ENCODE results near the gene MPV17. TPM values are rescaled to one million over a fixed set of nuclear protein-coding genes. Genes with fewer than 3 reads are reported as not detected.
"Not testable (repeated sequence)": the region's sequence is repeated elsewhere in the genome, so short reads cannot be mapped to it uniquely, and the experiment has no call there.

The MPV17 gene
- total RNA-seq, 1 donor from 2014 or later = 64.3 TPM

DNA sequence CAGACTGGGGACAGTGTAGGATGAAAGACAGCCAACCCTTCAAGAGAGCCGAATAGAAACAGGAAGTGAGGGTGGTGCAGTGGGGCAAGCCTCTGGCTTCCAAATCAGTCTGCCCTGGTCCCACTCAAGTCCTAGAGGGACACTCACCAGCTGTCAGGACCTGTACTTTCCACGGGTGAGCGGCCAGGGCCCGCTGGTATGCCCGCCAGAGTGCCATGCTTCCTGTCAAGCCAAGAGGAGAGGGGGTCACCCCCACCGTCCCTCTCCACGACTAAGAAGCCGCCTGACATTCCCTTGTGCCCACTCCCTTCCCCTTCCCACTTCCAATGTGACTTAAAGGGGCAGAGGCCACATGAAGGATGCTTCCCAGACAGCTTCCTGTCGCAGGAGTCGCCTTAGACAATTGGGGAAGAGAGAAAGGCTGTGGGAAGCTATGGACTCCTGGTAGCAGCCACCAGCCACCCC, 564 bp downstream of the MPV17 start:
- DNase-seq = peak; percentile 32

DNA sequence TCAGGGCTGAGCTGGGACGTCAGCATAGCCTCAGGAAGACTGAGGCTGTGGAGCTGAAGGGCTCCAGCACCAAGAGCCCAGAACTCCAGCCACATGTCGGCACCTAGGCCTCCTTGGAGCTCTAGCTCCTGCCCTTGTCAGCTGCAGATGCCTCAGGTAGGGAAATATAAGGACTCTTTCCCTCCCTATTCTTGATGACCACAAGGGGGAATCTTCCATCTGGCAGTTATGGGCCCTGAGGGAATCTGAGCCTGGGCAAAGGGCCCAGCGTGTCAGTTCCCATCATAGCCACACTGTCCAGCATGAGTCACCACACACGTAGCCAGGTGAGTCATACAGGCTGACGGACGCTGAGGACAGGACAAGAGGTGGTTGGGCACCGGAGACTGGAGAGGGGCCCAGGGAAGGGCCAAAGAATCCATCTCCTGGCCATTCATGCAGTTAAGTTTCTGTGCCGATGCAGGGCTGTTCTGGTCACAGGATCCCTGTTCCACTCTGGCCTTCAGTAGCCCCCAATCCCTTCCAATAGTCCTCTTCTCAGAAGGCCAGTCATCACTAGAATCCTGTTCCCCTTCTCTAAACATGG, 1.8 kb downstream of the MPV17 start:
- DNase-seq = peak; percentile 98

DNA sequence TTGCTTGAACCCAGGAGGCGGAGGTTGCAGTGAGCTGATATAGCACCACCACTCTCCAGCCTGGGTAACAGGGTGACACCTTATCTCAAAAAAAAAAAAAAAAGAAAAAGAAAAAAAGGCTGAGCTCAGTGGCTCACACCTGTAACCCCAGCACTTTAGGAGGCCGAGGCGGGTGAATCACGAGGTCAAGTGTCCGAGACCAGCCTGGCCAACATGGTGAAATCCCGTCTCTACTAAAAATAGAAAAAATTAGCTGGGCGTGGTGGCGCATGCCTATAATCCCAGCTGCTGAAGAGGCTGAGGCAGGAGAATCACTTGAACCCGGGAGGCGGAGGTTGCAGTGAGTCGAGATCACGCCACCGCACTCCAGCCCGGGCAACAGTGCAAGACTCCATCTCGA, 3.1 kb downstream of the MPV17 start:
- DNase-seq = not testable (repeated sequence)

DNA sequence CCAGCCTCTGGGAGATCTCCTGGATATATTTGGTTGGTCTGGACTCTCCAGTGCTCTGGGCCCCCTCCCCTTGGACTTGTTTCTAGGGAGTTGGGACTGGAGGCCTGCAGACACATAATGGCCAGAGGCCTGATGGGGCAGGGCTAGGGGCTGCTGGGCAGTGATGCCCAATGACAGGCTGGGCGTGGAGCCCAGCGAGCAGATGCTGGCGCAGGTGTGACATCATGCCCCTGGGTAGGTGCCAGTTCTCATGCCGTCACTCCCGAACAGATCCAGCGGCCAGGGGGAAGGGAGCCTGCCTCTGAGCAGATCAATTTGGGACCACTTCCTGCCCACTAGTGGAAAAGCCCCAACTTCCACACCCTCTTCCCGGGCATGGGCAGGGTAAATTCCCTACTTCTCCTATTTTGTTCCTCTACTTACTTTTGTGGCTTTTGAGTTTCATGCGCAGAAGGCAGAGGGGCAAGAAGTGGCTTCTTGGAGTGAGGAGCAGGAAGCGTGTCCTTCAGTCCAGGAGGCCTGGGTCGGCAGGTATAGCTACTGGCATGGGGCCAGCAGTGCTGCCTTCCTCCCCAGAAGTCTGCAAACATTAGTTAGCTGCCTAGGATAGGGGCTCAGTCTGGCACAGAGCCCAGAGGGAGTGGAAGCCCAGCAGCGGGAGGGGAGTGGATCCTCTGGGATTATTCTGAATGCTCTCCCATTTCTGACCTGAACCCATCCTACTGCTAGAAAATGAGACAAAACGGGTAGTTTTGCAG, 6.1 kb downstream of the MPV17 start:
- DNase-seq = no peak

DNA sequence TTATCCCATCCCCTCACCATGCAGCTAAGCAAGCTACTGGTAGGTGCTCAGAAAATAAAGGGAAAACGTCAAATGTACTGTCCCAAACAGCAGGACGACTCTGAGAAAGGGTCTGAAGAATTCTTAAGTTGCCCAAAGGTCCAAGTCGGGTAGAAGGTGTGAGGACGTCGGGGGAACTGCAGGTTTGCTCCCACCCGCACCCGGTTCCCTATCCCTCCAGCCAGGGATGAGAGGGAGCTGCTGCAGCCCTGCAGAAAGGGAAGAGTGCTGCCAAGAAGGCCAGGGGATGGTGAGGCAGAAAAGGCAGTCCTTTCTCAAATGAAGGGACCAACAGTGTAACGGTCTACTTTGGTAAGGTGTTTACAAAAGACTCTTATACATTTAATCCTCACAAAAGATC, 7.8 kb downstream of the MPV17 start:
- DNase-seq = no peak

DNA sequence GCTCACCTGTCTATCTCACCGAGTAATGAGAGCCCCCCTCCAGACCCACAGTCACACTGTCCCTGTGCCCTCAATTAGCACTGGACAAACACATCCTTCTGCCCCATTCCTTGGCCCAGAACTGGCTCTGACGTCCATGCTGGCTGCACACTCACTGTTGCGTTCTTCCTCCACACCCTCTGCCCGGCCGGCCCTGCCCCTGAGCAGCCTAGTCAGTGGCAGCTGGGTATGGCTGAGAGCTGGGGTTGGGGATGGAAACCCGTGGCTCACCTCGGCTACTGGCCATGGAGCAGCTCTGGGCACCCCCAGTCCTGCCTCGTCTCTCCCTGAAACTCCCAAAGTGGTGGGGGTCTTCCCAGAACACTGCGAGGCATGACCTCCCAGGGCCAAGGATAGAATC, 8.2 kb downstream of the MPV17 start:
- no peak for DNase-seq

DNA sequence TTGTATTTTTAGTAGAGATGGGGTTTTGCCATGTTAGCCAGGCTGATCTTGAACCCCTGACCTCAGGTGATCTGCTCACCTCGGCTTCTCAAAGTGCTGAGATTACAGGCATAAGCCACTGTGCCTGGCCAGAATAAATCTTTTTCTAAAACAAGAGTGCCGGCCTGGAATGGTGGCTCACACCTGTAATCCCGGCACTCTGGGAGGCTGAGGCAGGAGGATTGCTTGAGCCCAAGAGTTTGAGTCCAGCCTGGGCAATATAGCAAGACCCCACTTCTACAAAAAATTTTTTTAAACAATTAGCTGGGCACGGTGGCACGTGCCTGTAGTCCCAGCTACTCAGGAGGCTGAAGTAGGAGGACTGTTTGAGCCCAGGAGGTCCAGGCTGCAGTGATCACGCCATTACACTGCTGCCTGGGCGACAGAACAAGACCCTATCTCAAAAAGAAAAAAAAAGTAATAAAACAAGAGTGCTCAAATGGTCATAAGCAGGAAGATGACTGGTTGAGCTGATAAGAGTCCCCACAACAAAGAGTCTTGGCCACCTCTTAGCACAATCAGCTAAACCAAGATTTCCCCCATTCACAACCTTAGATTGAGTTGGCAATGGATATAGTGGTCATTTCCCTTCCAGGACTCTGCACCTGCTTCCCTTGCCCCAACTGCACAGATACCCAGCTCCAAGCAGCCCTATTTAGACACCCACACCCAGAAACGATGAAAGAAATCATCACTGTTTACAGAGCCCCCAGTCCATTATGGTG, 8.8 kb downstream of the MPV17 start:
- DNase-seq = peak; percentile 64

DNA sequence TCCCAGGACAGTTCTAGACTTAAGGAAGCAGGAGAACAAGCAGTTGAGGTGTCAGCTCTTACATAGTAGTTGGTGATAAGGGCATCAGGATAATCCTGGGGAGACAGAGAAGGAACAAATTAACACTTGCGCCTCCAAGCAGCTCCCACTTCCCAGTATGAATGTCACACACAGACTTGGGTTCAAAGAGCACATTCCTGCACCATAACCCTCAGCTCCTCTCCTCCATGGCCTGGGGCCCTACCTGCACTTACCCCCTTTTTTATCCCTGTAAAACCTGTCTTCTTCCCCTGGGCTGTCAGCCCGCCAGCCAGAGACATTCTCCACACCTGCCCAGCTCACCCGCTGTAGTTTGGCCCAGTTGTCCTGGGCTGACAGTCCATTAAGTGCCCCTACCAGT, 10.7 kb downstream of the MPV17 start:
- no peak for DNase-seq

DNA sequence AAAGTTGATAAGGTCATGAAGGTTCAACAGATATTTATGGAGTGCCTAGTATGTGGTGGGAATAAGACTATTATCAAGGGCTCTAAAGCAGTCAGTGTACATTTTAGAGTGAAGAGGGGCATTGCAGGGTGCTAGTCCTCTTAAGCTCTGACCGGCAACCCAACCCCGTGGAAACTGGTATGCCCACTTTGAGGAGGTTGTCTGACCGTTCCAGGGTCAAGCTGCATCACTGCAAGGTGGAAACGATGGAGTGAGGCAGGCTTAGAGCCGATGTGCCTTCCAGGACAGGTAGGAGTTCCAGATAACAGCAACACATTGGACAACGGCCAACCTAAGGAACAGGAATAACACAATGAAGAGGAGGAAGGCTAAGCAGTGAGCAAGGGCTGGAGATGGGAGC, 13.2 kb downstream of the MPV17 start:
- no peak for DNase-seq

DNA sequence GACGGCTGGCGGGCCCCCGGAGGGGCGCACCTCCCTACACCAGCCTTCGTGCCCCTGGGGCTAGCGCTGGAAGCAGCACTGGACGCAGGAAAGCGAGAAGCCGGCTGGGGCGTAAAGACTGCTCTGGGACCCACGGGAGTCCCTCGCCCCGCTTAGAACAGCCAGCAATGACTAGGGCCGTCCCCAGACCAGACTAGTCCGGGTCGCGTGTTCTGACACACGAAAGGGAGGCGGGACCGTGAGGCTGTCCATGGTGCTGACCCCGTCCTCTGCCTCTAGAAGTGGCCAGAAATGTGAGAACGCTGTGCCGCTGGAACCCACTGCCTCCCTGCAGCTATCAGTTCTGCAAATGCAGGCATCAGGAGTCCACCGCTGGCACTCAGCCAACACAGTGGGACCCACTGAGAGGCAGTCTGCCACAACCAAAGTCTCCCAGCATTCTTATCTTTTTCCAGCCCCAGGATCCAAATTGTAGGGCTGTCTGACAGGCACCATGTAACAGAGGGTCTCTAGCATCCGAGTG, 14.5 kb downstream of the MPV17 start, which contains the start of gene UCN:
Gene UCN, minus strand, starts transcription at position 87 of the 523 bp plus-strand sequence. CDS start 550 bp downstream, outside the sequence.
- peak; percentile 69 for DNase-seq

DNA sequence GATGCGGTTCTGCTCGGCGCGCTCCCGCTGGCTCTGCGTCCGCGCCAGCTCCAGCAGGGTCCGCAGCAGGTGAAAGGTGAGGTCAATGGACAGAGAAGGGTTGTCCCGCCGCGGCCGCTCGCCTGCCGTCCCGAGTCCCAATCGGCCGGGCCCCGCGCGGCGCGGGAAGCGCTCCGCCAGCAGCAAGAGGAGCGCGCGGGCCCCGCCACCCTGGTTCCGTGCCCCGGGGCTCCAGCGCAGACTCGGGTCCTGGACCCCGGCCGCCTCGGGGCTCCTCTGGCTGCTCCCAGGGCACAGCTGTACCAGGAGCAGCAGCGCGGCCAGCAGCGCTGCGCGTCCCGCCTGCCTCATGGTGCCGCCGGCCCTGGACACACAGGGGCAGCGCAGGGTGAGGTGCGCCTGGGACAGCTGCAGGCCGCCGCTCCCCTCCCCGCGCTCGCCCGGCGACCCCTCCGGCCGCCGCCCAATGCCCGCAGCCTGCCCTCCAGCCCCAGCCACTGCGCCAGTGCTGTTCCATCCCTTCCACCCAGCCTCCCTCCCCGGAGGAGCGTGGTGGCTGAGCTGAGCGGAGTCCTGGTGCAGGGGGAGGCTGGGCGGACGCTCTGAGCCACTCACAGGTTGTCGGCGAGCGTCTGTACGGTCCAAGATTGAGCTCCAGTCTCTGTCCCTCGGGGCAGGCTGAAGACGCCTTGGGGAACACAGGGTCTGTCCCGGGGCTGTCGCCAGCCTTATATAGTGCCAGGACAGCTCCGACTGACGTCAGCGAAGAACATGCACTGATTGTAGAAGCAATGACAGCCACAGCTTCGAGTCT, 15.1 kb downstream of the MPV17 start:
- no peak for DNase-seq

DNA sequence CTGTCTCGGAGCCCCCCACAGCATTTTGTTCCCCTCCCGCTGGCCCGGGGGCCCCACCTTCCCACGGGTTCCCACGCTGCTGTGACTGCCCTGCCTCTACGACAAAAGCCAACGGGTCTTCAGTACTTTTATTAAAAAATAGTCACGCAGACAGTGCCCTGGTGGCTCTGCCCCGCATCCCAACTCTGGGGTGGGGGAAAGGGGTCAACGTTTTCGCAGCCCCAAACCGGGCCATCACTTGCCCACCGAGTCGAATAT, 15.7 kb downstream of the MPV17 start:
- no peak for DNase-seq

DNA sequence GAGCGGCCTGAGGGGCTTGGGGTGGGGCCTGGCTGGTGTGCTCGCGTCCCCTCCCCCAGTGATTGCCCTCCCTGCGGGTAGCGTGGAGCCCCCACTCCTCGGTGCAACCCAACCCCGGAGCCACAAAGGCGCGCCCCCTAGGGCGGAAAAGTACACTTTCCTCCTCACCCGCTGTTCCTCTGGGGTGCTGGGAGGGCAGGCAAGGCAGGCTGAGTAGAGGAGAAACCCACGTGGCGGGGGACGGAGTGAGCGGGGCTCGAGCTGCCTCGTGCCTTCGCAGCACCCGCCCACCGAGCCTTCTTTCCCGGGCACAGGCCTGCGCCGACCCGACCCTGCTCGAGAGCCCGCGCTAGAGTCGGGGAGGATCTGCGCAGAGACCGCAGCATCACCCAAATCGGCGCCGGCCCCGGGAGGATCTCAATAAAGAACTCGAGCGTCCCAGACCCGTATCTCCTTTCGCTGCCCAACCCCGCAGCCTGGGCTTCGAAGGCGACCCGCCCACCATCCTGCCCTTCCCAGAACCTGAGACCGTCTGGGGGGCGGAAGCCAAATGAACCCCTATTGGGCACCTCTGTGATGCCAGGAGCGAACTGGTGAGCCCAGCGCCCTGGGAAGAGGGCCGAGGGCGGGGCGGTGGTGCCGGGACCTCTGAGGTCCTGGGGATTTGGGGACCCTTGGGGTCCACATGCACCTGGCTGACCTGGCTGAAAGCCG, 16.2 kb downstream of the MPV17 start:
- no peak for DNase-seq

DNA sequence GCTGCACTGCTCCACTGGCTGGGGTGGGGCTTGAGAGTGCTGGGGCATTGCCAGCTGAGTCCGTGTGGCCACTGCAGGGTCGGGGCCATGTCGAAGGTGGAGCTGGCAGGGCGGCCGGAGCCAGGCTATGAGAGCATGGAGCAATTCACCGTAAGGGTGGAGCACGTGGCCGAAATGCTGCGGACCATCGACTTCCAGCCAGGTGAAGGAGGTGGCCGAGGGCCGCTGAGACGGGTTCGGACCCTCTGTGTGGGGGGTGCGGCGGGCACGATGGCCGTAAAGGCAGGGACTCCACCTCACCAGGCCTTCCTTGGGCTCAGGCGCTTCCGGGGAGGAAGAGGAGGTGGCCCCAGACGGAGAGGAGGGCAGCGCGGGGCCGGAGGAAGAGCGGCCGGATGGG, 16.8 kb downstream of the MPV17 start:
- DNase-seq = no peak

DNA sequence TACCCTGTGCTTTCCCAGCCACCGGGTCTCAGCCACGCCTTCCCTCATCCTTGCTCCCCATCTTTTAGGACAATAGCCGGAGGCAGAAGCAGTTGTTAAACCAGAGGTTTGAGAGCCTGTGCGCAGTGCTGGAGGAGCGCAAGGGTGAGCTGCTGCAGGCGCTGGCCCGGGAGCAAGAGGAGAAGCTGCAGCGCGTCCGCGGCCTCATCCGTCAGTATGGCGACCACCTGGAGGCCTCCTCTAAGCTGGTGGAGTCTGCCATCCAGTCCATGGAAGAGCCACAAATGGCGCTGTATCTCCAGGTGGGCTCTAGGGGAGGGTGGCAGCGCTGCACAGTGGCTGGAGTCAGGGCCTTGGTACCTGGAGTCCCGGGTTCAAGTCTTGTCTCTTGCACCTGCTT, 17.4 kb downstream of the MPV17 start:
- no peak for DNase-seq

DNA sequence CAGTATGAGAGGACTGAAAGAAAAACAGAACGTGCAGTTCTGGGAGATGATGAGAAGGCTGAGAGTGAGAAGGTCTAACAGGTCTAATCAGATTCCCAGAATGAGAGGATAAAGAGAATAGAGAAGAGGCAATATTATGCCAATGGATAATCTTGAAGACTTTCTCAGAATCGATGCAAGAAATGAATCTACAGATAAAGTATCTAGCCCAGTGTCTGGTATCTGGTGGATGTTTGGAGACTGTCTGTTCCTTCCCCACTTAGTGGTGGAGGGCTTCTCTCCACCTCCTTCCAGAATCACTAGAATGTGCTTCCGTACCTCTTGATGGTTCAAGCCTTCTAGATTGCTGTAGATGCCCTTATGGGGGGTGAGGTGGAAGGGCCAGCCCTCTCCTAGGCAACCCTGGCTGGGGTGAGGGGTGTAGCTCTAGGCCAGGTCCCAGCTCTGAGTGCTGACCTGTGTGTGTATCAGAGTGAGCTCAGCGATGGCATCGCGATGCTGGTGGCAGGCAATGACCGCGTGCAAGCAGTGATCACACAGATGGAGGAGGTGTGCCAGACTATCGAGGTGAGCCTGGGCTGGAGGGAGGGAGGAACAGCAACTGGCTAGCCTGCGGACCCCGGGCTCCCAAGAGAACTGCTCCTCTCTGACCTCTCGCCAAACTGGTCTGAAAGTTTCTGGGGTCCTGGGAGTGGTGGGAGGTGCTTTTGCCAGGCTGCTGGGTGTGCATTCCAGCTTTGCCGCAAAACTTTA, 18.2 kb downstream of the MPV17 start:
- DNase-seq = no peak

DNA sequence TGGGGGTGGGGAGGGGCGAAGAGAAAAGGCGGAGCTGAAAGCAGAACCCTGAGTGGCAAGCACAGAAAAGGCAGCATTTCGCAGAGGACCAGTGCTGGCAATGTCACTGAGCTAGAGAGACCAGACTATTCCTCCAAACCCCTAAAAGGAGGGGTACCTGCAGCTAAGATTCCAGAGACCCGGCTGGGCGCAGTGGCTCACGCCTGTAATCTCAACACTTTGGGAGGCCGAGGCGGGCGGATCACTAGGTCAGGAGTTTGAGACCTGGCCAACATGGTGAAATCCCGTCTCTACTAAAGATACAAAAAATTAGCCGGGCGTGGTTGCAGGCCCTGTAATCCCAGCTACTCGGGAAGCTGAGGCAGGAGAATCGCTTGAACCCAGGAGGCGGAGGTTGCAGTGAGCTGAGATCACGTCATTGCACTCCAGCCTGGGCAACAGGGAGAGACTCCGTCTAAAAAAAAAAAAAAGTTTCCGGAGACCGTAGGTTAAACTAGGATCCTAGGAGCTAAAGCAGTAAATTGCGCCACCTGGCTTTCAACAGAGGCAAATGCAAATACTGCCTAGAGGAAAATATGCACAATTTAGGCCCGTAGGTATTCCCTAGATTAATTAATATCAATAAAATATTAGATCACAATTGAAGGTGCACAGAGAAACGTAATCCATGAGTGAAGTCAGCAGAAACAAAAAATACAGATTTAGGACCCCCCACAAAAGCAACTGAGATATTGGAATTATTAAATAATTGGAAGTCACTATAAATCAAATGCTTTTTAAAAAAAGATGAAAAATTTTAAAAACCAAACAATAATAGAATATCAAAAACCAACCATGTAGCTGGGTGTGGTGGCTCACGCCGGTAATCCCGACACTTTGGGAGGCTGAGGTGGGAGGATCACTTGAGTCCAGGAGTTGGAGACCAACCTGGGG, 19.5 kb downstream of the MPV17 start:
- DNase-seq = peak; percentile 82

DNA sequence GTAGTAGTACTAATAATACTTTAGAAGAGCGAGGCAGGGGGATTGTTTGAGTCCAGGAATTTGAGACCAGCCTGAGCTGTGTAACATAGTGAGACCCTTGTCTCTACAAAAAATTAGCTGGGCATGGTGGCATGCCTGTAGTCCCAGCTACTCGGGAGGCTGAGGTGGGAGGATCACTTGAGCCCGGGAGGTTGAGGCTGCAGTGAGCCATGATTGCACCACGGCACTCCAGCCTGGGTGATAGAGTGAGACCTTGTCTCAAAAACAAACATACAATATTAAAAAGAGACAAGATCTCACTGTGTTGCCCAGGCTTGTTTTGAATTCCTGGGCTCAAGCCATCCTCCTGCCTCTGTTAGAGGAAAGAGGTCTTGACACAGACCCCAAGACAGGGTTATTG, 22.3 kb downstream of the MPV17 start:
- DNase-seq = not testable (repeated sequence)

DNA sequence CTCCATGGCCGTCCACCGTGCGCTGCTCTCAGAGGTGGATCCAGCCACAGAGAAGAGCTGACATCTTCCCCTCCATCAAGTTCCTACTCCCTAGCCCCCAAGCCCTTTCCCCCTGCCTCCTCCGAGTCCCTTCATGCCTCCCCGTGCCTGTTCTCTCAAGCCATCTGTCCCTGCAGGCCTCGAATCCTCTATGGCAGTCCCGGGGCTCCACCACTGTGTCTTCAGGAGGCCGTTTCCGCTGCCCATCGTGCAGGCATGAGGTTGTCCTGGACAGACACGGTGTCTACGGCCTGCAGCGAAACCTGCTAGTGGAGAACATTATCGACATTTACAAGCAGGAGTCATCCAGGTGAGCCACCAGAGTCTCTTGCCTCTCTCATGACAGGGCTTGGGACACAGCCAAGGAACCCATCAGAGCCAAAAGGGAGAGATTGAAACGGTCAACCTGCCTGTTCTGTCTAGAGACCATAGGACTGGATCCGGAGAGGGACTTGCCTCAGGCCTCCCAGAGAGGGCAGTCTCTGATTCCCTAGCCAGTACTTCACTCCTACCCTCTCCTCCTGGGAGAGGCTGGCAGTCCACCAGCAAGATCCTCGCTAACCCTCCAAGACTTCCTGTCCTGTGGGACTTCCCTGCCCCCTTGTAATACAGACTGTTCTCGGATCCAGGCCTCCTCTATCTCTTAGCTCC, 24.4 kb downstream of the MPV17 start:
- DNase-seq = no peak

DNA sequence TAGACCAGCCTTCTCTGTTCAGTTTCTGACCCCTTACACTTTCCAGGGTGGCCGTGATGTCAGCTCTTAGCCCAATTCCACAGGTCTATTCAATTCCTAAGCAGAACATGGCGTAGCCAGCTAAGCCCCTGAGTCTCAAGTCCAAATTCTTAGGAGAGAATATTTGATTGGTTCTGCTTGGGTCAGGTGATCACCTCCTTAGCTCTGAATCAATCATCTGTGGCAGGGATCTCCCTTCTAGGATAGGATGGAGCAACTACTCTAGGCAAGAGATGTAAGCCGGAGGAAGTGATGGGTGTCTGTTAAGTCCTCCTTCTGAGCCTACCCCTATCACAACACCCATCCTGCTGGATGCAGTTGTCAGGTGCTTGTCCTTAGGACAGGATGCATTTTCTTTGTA, 25.7 kb downstream of the MPV17 start:
- DNase-seq = no peak

All from dermis blood vessel endothelial cell (primary cell).